Smooth muscle cell (in vitro differentiated cells): Measurements from ENCODE around the gene IL1RAPL1. TPM values are rescaled to one million over a fixed set of nuclear protein-coding genes. Genes with fewer than 3 reads are reported as not detected.

Source experiments
- DNase-seq: peaks from one replicate; lab custom pipeline; 2025; ENCODE audit not compliant: unreplicated experiment; lab: John Stamatoyannopoulos, UW
- H2AFZ ChIP-seq: fragments of 200-600 bp; sonication (generic); 2 replicates; pipeline ENCODE4 v1.6.0; 2016; ENCODE audit warnings: antibody characterized with exemption, low read depth, mild to moderate bottlenecking
- H3F3A ChIP-seq: fragments of 200-600 bp; sonication (generic); 2 replicates; pipeline ENCODE4 v1.6.0; 2017; ENCODE audit warnings: antibody characterized with exemption, low read depth
- H3K27ac ChIP-seq: fragments of 200-600 bp; sonication (generic); 2 replicates; pipeline ENCODE4 v1.5.1; 2016; ENCODE audit warnings: low read depth, mild to moderate bottlenecking
- H3K27me3 ChIP-seq: fragments of 200-600 bp; sonication (generic); 2 replicates; pipeline ENCODE4 v1.6.1; 2016; ENCODE audit warnings: low read depth, mild to moderate bottlenecking
- H3K36me3 ChIP-seq: fragments of 200-600 bp; sonication (generic); 2 replicates; pipeline ENCODE4 v1.5.1; 2016; ENCODE audit warnings: low read depth
- H3K4me1 ChIP-seq: fragments of 200-600 bp; sonication (generic); 2 replicates; pipeline ENCODE4 v1.5.1; 2016; ENCODE audit warnings: low read depth
- H3K4me2 ChIP-seq: fragments of 200-600 bp; sonication (generic); 2 replicates; pipeline ENCODE4 v1.6.0; 2016; ENCODE audit warnings: mild to moderate bottlenecking
- H3K4me3 ChIP-seq: fragments of 200-600 bp; sonication (generic); 2 replicates; pipeline ENCODE4 v1.5.1; 2016; ENCODE audit warnings: mild to moderate bottlenecking
- H3K79me2 ChIP-seq: fragments of 200-600 bp; sonication (generic); 2 replicates; pipeline ENCODE4 v1.6.0; 2016; ENCODE audit warnings: low read depth, mild to moderate bottlenecking
- H3K9ac ChIP-seq: fragments of 200-600 bp; sonication (generic); 2 replicates; pipeline ENCODE4 v1.6.0; 2016; ENCODE audit warnings: low read depth
- H3K9me3 ChIP-seq: fragments of 200-600 bp; sonication (generic); replicated peaks from 2 replicates; pipeline ENCODE4 v1.5.1; 2016; ENCODE audit warnings: low read depth
- H4K20me1 ChIP-seq: fragments of 200-600 bp; sonication (generic); 2 replicates; pipeline ENCODE4 v1.6.0; 2016; ENCODE audit warnings: low read depth
- CTCF ChIP-seq: fragments of 200-600 bp; sonication (generic); IDR thresholded peaks from 2 replicates; pipeline ENCODE4 v1.5.1; 2017; ENCODE audit warnings: borderline replicate concordance, mild to moderate bottlenecking, antibody characterized with exemption; ENCODE audit not compliant: insufficient read depth, poor library complexity, severe bottlenecking
- WGBS: methylation state at CpG from one replicate; pipeline ENCODE4 v1.1.7; 2016; ENCODE audit warnings: low lambda C conversion rate; 5-methylcytosine and 5-hydroxymethylcytosine counted together
- polyA plus RNA-seq: library from polyadenylated mRNA; unstranded; fragments of >200 nt; fragmentation: Nextera tagmentation; extraction: Ambion mirVana; gene quantifications from 2 replicates; pipeline ENCODE4 v1.2.1, GENCODE V29; 2016
- total RNA-seq: library from RNA; depleted of rRNA; stranded (reverse); fragments of >200 nt; gene quantifications from 2 replicates; pipeline ENCODE4 v1.2.3, GENCODE V29; 2014

IL1RAPL1 gene
- total and polyA plus RNA-seq, 2 experiments from 2014 or later, result 0.04 TPM; not detected in 1

- H2AFZ ChIP-seq, result no peak overlapping the region
- H3K4me2 ChIP-seq, result no peak overlapping the region
- H3F3A ChIP-seq, result no peaks in the 10 kb centered on the region
- H4K20me1 ChIP-seq, result no peaks in the 10 kb centered on the region
- no peaks in the 10 kb centered on the region for H3K27me3 ChIP-seq
- H3K36me3 ChIP-seq, result no peaks in the 10 kb centered on the region
- H3K27ac ChIP-seq, result no peak overlapping the region
- H3K4me3 ChIP-seq, result no peak overlapping the region
- no peak overlapping the region for H3K9ac ChIP-seq
- no peaks in the 10 kb centered on the region for H3K4me1 ChIP-seq
- no peaks in the 10 kb centered on the region for H3K9me3 ChIP-seq
- no peak for DNase-seq
- TF ChIP-seq CTCF, result no peak
- WGBS, result 62% methylated on average over 3 of the region's 3 CpGs
- no peaks in the 10 kb centered on the region for H3K79me2 ChIP-seq
Measured at GRCh38 chrX:28901637-28902036, 314.4 kb downstream of the IL1RAPL1 start.

- Histone ChIP-seq H4K20me1 (no peaks in the 10 kb centered on the region), H3K9ac (no peak overlapping the region), H3K27me3 (no peaks in the 10 kb centered on the region), H3K79me2 (no peaks in the 10 kb centered on the region), H3F3A (no peaks in the 10 kb centered on the region), H3K4me1 (no peaks in the 10 kb centered on the region), H3K36me3 (no peaks in the 10 kb centered on the region), H3K27ac (no peak overlapping the region), H3K9me3 (no peaks in the 10 kb centered on the region), H3K4me2 (no peak overlapping the region), H3K4me3 (no peak overlapping the region), H2AFZ (no peak overlapping the region)
- no peak for TF ChIP-seq CTCF
- DNase-seq, result no peak
- WGBS, result 22% methylated on average over 2 of the region's 2 CpGs
Measured at GRCh38 chrX:28910487-28910886, 323.2 kb downstream of the IL1RAPL1 start.

GRCh38 chrX:28920153-28920943, 333.1 kb downstream of the IL1RAPL1 start:
- no peaks in the 10 kb centered on the region for H3K4me1 ChIP-seq
- no peak overlapping the region for H3K4me2 ChIP-seq
- no peak overlapping the region for H2AFZ ChIP-seq
- DNase-seq, result no peak
- H4K20me1 ChIP-seq, result no peaks in the 10 kb centered on the region
- WGBS, result 52% methylated on average over 5 of the region's 5 CpGs
- H3K9ac ChIP-seq, result no peak overlapping the region
- H3K79me2 ChIP-seq, result no peaks in the 10 kb centered on the region
- no peak for TF ChIP-seq CTCF
- H3K36me3 ChIP-seq, result no peaks in the 10 kb centered on the region
- no peak overlapping the region for H3K4me3 ChIP-seq
- H3K9me3 ChIP-seq, result peaks cover 6% of the 10 kb centered on the region
- no peak overlapping the region for H3K27ac ChIP-seq
- no peaks in the 10 kb centered on the region for H3K27me3 ChIP-seq
- no peaks in the 10 kb centered on the region for H3F3A ChIP-seq

- H3K4me1 ChIP-seq, result no peaks in the 10 kb centered on the region
- DNase-seq, result no peak
Measured at GRCh38 chrX:28922106-28922505, 334.9 kb downstream of the IL1RAPL1 start.

More at GRCh38 chrX:28922106-28922505, 334.9 kb downstream of the IL1RAPL1 start:
- Histone ChIP-seq H3K79me2 (no peaks in the 10 kb centered on the region), H3K9ac (no peak overlapping the region), H2AFZ (no peak overlapping the region), H3F3A (no peaks in the 10 kb centered on the region), H3K4me3 (no peak overlapping the region), H3K4me2 (no peak overlapping the region), H3K27ac (no peak overlapping the region), H3K27me3 (no peaks in the 10 kb centered on the region), H3K36me3 (no peaks in the 10 kb centered on the region), H4K20me1 (no peaks in the 10 kb centered on the region), H3K9me3 (peaks cover 6% of the 10 kb centered on the region)
- TF ChIP-seq CTCF, result no peak
- WGBS, result 91% methylated on average over 2 of the region's 2 CpGs
